Panc1 (cell line): ENCODE results near the gene DTNB.

Experiments used
- CTCF ChIP-seq: fragments of 450-650 bp; IDR thresholded peaks from 2 replicates; pipeline ENCODE4 v1.5.1; 2017; ENCODE audit warnings: mild to moderate bottlenecking
- POLR2AphosphoS5 ChIP-seq: IDR thresholded peaks from 2 replicates; pipeline ENCODE4 v1.6.1; 2012; ENCODE audit warnings: mild to moderate bottlenecking, low read depth, low read length, moderate library complexity
- REST ChIP-seq, 2 experiments: IDR thresholded peaks; 2 replicates each; pipeline ENCODE4 v1.6.1; 2011 to 2012; ENCODE audit warnings: low read depth in 2 of 2, control low read depth in 1 of 2, low read length in 1 of 2, mild to moderate bottlenecking in 1 of 2, moderate library complexity in 1 of 2; ENCODE audit not compliant: insufficient read depth in 1 of 2
- SIN3A ChIP-seq: IDR thresholded peaks from 2 replicates; pipeline ENCODE4 v1.6.1; 2012; ENCODE audit warnings: low read depth, mild to moderate bottlenecking, low read length, moderate library complexity, borderline replicate concordance; ENCODE audit not compliant: insufficient read depth
- TCF7L2 ChIP-seq: IDR thresholded peaks from 2 replicates; pipeline ENCODE4 v1.6.1; 2011; ENCODE audit warnings: mild to moderate bottlenecking, low read depth, low read length, inconsistent platforms

GRCh38 chr2:25671622-25672021 is 1.8 kb downstream of the DTNB start:
- TF ChIP-seq CTCF (no peak), POLR2AphosphoS5 (no peak), REST (IDR thresholded peaks at IDR 0.05; ENCODE audit: insufficient read depth in 1 of 2, low read depth in 2 of 2, low read length in 1 of 2) (no peak), TCF7L2 (no peak), SIN3A (no peak)
